Thyroid gland (tissue), 4 donors: ENCODE data around the gene GARS1. TPM values are rescaled to one million over a fixed set of nuclear protein-coding genes. Genes with fewer than 3 reads are reported as not detected.

Experiments
- DNase-seq, 2 donors: peaks; one replicate each; pipeline ENCODE4 v3.0.0-alpha.2; 2019
- H3K27ac ChIP-seq, 3 donors: fragments of 200-600 bp; sonication (generic); 1 replicate in 2 of 3; 2 replicates in 1 of 3; pipeline ENCODE4 v1.5.1; 2016 to 2019; ENCODE audit warnings: mild to moderate bottlenecking in 1 of 3, moderate library complexity in 1 of 3
- H3K27me3 ChIP-seq: fragments of 200-600 bp; sonication (generic); one replicate; pipeline ENCODE4 v1.5.1; 2019
- H3K36me3 ChIP-seq, 2 donors: fragments of 200-600 bp; sonication (generic); one replicate each; pipeline ENCODE4 v1.5.1; 2016 to 2019
- H3K4me1 ChIP-seq, 2 donors: fragments of 200-600 bp; sonication (generic); one replicate each; pipeline ENCODE4 v1.5.1; 2017 to 2019
- H3K4me3 ChIP-seq, 3 donors: fragments of 200-600 bp; sonication (generic); replicated peaks in 1 of 3; 1 replicate in 2 of 3; 2 replicates in 1 of 3; pipeline ENCODE4 v1.5.1; 2016; ENCODE audit warnings: mild to moderate bottlenecking in 1 of 3
- H3K9me3 ChIP-seq: fragments of 200-600 bp; sonication (generic); one replicate; pipeline ENCODE4 v1.5.1; 2017
- POLR2A ChIP-seq, 2 donors: fragments of 450-650 bp; IDR thresholded peaks; one replicate each; pipeline ENCODE4 v1.6.1; 2017; ENCODE audit warnings: antibody characterized with exemption in 2 of 2, mild to moderate bottlenecking in 2 of 2, moderate library complexity in 1 of 2
- WGBS, 2 donors: methylation state at CpG; one replicate each; pipeline ENCODE4 v1.1.5; 2017; 5-methylcytosine and 5-hydroxymethylcytosine counted together
- intact Hi-C: fragments of 100-400 bp; cut with DNase I; formaldehyde crosslinking; loops from one replicate; pipeline ENCODE4 v1.15.1; 2023
- total RNA-seq, 4 donors: library from RNA; depleted of rRNA; stranded (reverse); fragments of >200 nt; gene quantifications; one replicate each; pipeline ENCODE4 v1.2.3, GENCODE V29; 2016
- TF ChIP-seq, protein P1 (sequence below), 6 experiments: fragments of 200-600 bp in 3 of 6; fragments of 450-650 bp in 3 of 6; sonication (generic) in 3 of 6; IDR thresholded peaks; one replicate each; pipeline ENCODE4 v1.5.1; 2016 to 2019; ENCODE audit warnings: antibody characterized with exemption in 6 of 6, mild to moderate bottlenecking in 2 of 6, inconsistent platforms in 1 of 6, moderate library complexity in 1 of 6

The GARS1 gene
- total RNA-seq, 4 donors from 2014 or later: 59.7 to 79.2 (median 72.9) TPM

DNA sequence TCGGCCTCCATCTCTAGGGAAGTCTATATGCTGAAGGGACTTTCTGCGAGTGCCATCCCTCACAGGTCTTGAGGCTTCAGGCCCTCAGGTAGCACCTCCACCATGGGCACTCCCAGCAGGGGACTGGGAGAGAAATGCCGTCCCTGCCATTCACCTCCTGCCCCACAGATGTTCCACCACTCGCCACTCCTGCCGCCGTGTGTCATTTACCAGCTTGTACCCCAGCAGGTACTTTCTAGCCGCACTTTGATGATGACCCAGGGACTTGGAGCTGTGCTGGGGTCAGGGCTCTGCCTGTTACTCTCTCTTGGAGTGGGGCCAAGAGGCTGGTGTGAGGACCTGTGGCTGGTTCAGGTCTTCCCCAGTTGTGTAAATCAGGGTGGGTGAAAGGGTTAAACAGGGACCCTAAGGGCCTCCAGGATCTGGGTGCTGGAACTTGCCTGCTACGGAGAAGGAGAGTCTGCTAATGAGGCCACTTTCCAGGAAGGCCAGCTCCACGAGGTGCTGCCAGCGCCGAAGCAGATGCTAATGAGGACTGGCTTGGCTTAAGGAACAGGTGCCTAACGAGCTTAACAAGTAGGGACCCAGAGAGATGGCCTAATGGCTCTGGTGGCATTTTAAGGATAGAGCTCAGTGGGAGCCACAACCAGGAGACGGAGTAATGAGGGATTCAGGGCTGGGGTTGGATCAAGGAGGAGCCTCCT, 55.2 kb downstream of the GARS1 start:
- Histone ChIP-seq H3K36me3 (no peaks in the 10 kb centered on the region), H3K4me1 (no peaks in the 10 kb centered on the region), H3K27ac (no peak overlapping the region), H3K9me3 (no peaks in the 10 kb centered on the region), H3K4me3 (no peak overlapping the region), H3K27me3 (no peaks in the 10 kb centered on the region)
- TF ChIP-seq, protein P1, sequence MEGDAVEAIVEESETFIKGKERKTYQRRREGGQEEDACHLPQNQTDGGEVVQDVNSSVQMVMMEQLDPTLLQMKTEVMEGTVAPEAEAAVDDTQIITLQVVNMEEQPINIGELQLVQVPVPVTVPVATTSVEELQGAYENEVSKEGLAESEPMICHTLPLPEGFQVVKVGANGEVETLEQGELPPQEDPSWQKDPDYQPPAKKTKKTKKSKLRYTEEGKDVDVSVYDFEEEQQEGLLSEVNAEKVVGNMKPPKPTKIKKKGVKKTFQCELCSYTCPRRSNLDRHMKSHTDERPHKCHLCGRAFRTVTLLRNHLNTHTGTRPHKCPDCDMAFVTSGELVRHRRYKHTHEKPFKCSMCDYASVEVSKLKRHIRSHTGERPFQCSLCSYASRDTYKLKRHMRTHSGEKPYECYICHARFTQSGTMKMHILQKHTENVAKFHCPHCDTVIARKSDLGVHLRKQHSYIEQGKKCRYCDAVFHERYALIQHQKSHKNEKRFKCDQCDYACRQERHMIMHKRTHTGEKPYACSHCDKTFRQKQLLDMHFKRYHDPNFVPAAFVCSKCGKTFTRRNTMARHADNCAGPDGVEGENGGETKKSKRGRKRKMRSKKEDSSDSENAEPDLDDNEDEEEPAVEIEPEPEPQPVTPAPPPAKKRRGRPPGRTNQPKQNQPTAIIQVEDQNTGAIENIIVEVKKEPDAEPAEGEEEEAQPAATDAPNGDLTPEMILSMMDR (IDR thresholded peaks at IDR 0.05): no peak
- no peak for TF ChIP-seq POLR2A (IDR thresholded peaks at IDR 0.05)
- WGBS, 2 donors: 87 to 90% methylated on average over 13 of the region's 13 CpGs
- intact Hi-C loops: no loop called here
- no peak for DNase-seq

DNA sequence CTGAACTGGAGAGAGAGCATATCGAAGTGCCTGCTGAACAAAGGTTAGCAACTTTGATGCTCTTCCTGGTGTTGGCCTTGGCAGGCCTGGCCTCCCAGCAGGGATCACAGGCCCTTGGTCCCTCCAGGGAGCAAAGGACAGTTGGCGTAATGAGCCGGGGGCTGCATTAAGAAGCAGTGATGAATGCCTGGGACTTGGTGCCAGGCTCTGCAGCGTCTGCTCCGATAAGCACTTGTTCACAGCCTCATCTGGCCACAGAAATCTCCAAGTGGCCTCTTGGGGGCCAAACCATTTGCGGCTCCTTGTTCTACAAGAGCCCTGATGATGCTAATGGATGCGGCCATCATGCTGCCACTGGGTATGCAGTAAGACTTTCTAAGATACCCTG, 55.7 kb downstream of the GARS1 start:
- H3K9me3 ChIP-seq: no peaks in the 10 kb centered on the region
- 76 to 80% methylated on average over 7 of the region's 7 CpGs for WGBS, 2 donors
- no peaks in the 10 kb centered on the region for H3K27me3 ChIP-seq
- no peaks in the 10 kb centered on the region for H3K4me1 ChIP-seq
- intact Hi-C loops: no loop called here
- no peak overlapping the region for H3K27ac ChIP-seq
- H3K4me3 ChIP-seq: no peak overlapping the region
- H3K36me3 ChIP-seq: no peaks in the 10 kb centered on the region
- TF ChIP-seq, protein P1 (IDR thresholded peaks at IDR 0.05): no peak
- no peak for TF ChIP-seq POLR2A (IDR thresholded peaks at IDR 0.05)
- DNase-seq: no peak

DNA sequence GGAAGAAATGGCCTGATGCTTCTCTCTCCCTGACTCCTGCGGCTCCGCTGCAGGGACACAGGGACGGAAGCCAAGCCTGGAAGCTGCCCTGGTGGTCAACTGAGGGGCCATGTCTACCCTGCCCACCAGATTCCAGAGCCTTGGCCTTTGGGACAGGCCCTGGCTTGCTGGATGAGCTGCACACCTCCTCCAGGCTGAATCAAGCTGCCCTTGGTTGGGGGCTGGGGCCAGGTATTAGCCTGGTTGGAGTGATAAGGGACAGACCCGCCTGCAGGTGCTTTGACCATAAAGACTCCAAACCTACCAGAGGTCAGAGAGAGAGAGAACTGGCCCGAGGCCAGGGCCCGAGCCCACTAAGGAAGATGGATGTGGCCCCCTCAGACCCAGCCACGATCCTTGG, 57.5 kb downstream of the GARS1 start:
- intact Hi-C loops: no loop called here
- no peak overlapping the region for H3K27ac ChIP-seq
- H3K9me3 ChIP-seq: no peaks in the 10 kb centered on the region
- no peaks in the 10 kb centered on the region for H3K36me3 ChIP-seq
- no peak for DNase-seq
- no peaks in the 10 kb centered on the region for H3K4me1 ChIP-seq
- no peak for TF ChIP-seq POLR2A (IDR thresholded peaks at IDR 0.05)
- TF ChIP-seq, protein P1 (IDR thresholded peaks at IDR 0.05): no peak
- H3K27me3 ChIP-seq: no peaks in the 10 kb centered on the region
- no peak overlapping the region for H3K4me3 ChIP-seq
- 85 to 98% methylated on average over 3 to 7 of the region's 7 CpGs for WGBS, 2 donors

DNA sequence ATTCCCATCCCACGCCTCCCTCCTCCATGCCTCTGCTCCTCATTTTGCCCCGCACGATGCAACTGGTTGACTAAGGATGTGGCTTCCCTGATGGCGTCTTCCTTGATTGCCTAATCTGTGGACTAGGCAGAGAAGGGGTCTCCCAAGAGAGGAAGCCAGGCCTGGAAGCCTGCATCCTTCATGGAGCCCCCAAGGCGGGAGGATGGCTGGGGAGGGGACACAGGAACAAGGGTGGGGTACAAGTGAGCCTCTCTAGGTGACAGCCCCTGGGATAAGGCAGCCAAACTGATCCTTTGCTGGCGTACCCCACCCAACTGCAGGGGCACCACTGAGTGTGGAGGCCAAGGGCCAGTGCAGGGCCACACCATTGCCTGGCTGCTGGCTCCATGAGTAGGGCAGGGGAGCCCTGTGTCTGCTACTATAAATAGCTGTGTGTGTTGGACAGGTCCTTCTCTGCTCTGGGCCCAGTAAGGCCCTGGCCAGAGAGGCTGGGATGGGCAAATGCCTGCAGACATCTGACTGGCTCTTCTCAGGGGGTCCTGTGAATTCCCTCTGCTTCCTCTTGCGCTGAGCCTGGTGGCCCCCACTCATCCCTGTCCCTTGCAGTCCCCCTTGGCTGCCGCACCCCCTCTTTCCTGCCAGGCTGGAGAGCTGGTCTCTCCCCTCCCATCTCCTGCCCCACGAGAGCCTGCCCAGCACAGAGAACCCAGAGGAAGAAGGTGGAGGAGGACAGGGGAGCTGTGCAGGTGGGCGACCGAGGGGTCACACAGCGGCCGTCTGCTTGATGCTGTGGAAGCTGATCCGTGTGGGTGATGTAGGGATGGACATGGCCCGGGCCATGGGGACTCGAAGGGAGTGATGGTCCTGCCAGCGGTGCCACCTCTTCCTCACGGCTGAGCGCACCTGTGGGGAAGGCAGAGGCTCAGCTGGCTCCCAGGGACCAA, 58.3 kb downstream of the GARS1 start:
- TF ChIP-seq, protein P1 (IDR thresholded peaks at IDR 0.05): no peak
- no peak for TF ChIP-seq POLR2A (IDR thresholded peaks at IDR 0.05)
- intact Hi-C loops: no loop called here
- WGBS, 2 donors: 91 to 94% methylated on average over 17 to 18 of the region's 19 CpGs
- H3K4me3 ChIP-seq: no peak overlapping the region
- H3K9me3 ChIP-seq: no peaks in the 10 kb centered on the region
- DNase-seq: no peak
- no peaks in the 10 kb centered on the region for H3K4me1 ChIP-seq
- H3K27me3 ChIP-seq: no peaks in the 10 kb centered on the region
- H3K27ac ChIP-seq: no peak overlapping the region
- no peaks in the 10 kb centered on the region for H3K36me3 ChIP-seq
